PFSK-1 (cell line): ENCODE data around the gene GOLGA6C.

ENCODE experiments used
- FOXP2 ChIP-seq: optimal IDR thresholded peaks from 2 replicates; pipeline ENCODE3; 2011; ENCODE audit warnings: borderline replicate concordance, control low read depth, inconsistent platforms; ENCODE audit not compliant: insufficient read depth; ENCODE audit errors: extremely low read length, extremely low read depth
- POLR2AphosphoS5 ChIP-seq: IDR thresholded peaks from 2 replicates; pipeline ENCODE4 v1.6.1; 2012; ENCODE audit warnings: low read depth, mild to moderate bottlenecking, control low read depth, low read length, moderate library complexity
- SIN3A ChIP-seq: IDR thresholded peaks from 2 replicates; pipeline ENCODE4 v1.6.1; 2012; ENCODE audit warnings: mild to moderate bottlenecking, low read length, moderate library complexity, borderline replicate concordance; ENCODE audit not compliant: insufficient read depth
- TAF1 ChIP-seq: IDR thresholded peaks from 2 replicates; pipeline ENCODE4 v1.6.1; 2012; ENCODE audit warnings: low read length, control low read depth, borderline replicate concordance; ENCODE audit not compliant: insufficient read depth
- TF ChIP-seq, protein P1 (sequence below), 2 experiments: IDR thresholded peaks; 2 replicates each; pipeline versions ENCODE4 v1.6.1 to v1.8.0; 2011 to 2012; ENCODE audit warnings: low read depth in 2 of 2, low read length in 2 of 2, control low read depth in 1 of 2, inconsistent platforms in 1 of 2, mild to moderate bottlenecking in 1 of 2, moderate library complexity in 1 of 2; ENCODE audit not compliant: insufficient read depth in 1 of 2

The GOLGA6C gene

GRCh38 chr15:75231836-75232235 lies 26.3 kb upstream of the GOLGA6C start:
- TF ChIP-seq TAF1 (no peak), FOXP2 (no peak)

GRCh38 chr15:75232252-75232813 lies 25.8 kb upstream of the GOLGA6C start:
- TF ChIP-seq SIN3A (no peak), FOXP2 (no peak), POLR2AphosphoS5 (no peak), TAF1 (no peak)
- TF ChIP-seq, protein P1, sequence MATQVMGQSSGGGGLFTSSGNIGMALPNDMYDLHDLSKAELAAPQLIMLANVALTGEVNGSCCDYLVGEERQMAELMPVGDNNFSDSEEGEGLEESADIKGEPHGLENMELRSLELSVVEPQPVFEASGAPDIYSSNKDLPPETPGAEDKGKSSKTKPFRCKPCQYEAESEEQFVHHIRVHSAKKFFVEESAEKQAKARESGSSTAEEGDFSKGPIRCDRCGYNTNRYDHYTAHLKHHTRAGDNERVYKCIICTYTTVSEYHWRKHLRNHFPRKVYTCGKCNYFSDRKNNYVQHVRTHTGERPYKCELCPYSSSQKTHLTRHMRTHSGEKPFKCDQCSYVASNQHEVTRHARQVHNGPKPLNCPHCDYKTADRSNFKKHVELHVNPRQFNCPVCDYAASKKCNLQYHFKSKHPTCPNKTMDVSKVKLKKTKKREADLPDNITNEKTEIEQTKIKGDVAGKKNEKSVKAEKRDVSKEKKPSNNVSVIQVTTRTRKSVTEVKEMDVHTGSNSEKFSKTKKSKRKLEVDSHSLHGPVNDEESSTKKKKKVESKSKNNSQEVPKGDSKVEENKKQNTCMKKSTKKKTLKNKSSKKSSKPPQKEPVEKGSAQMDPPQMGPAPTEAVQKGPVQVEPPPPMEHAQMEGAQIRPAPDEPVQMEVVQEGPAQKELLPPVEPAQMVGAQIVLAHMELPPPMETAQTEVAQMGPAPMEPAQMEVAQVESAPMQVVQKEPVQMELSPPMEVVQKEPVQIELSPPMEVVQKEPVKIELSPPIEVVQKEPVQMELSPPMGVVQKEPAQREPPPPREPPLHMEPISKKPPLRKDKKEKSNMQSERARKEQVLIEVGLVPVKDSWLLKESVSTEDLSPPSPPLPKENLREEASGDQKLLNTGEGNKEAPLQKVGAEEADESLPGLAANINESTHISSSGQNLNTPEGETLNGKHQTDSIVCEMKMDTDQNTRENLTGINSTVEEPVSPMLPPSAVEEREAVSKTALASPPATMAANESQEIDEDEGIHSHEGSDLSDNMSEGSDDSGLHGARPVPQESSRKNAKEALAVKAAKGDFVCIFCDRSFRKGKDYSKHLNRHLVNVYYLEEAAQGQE (IDR thresholded peaks at IDR 0.05; ENCODE audit: insufficient read depth in 1 of 2, low read depth in 2 of 2, low read length in 2 of 2), result no peak

DNA sequence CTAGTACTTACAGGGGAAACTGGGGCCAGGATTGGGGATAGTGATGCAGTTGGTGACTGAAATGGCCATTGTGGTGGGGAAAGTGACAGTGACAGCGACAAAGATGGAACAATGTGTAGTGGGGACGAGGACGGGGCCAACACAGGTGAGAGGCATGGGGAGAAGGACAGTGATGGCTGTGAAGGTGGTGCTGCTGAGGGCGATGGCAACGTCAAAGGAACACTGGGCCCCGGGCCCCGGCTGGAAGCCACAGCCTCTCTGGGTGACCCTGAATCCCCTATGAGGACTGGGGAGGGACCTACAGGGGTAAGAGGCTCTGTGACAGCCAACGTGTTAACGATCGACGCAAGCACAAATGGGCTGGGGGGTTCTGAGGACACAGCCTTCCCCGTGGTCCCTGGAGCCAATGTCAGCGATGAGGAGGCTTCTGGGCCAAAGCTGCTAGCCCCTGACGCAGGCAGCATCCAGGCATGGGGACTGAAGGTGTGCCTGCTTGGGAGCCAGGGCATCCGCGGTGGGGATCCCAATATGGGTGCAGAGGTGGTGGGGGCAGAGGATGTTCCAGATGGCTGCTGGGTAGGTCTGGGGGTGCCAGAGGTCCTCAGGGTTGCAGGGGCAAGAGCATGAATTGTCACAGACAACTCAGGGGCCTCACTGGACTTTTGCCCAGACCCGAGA lies 25.2 kb upstream of the GOLGA6C start:
- TF ChIP-seq FOXP2 (no peak), POLR2AphosphoS5 (no peak), SIN3A (no peak), TAF1 (no peak)
- TF ChIP-seq, protein P1 (IDR thresholded peaks at IDR 0.05; ENCODE audit: insufficient read depth in 1 of 2, low read depth in 2 of 2, low read length in 2 of 2), result no peak

DNA sequence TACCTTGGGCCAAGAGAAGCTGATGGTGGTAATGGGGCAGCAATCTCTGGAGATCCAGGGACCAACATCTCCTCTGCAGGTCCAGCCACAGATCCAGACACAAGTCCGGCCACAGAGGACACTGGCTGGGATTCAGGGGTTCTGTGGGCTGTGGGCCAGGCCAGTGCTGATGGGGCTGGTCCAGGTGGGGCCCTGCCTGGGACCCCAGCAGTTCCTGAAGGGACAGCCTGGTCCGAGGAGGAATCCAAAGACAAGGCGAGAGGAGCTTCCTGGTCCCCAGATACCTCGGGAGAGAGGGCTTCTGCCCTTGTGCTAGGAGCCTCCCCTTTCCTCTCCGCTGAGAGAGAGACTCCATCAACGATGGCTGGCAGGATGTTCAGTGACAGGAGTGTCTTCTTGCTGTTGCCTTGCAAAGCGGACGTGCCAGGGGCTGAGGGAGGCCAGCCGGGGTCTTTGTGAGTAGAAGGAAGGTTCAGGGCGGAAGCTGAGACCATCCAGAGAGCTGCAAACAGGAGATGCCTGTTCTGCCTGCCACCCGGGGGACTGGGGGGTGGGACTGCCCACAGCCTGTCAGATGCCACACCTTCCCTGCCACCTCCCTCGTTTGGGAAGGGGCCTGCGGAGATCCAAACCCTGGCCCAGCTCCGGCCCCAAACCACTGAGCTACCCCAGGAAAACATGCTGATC lies 24.5 kb upstream of the GOLGA6C start:
- TF ChIP-seq, protein P1 (IDR thresholded peaks at IDR 0.05; ENCODE audit: insufficient read depth in 1 of 2, low read depth in 2 of 2, low read length in 2 of 2), result no peak
- TF ChIP-seq SIN3A, result no peak
- TF ChIP-seq FOXP2, result no peak
- no peak for TF ChIP-seq TAF1
- no peak for TF ChIP-seq POLR2AphosphoS5

DNA sequence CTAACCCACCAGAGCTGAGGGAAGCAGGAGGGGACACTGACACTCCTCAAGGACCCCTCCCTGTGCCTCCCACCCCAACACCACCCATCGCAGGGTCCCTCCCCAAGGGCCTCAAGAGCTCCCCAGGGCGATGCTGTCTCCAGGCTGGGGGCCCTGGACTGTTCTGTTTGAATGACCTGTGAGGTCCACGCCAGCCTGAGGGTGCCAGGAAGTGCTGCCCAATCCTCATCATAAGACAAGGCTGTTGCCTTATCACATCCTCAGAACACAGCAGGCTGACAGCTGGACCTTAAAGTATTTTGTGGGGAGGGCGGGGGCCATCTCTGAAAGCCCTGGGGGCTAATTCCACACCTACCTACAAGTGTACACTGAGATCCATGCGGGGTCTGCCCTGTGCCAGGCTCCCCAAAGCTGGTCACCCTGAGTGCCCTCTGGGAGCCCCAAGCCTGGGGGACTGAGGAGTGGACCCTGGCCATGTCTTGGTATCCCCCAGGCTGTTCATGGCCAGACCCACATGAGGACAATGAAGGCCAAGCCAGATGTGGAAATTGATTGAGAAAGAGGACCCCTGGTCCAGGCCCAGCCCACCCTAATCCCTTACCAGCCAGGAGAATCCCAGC lies 23.8 kb upstream of the GOLGA6C start:
- no peak for TF ChIP-seq POLR2AphosphoS5
- TF ChIP-seq FOXP2, result no peak
- TF ChIP-seq SIN3A, result no peak
- no peak for TF ChIP-seq TAF1
- TF ChIP-seq, protein P1 (IDR thresholded peaks at IDR 0.05; ENCODE audit: insufficient read depth in 1 of 2, low read depth in 2 of 2, low read length in 2 of 2), result no peak
